H9 (cell line): ENCODE measurements around the gene STAU1. TPM values are rescaled to one million over a fixed set of nuclear protein-coding genes. Genes with fewer than 3 reads are reported as not detected.

Source experiments
- DNase-seq: peaks from one replicate; pipeline ENCODE4 v3.0.0-alpha.2; 2017
- H2AFZ ChIP-seq: one replicate; pipeline ENCODE4 v1.6.1; 2013; ENCODE audit warnings: mild to moderate bottlenecking, low read length, control low read depth, moderate library complexity
- H2AK5ac ChIP-seq: 2 replicates; pipeline ENCODE4 v1.6.1; 2013; ENCODE audit warnings: low read length, control low read depth, mixed read lengths; ENCODE audit not compliant: insufficient read length
- H2BK120ac ChIP-seq: one replicate; pipeline ENCODE4 v1.6.1; 2013; ENCODE audit warnings: low read depth, mild to moderate bottlenecking, low read length, control low read depth, inconsistent platforms; ENCODE audit not compliant: poor library complexity, severe bottlenecking
- H2BK12ac ChIP-seq: 2 replicates; pipeline ENCODE4 v1.6.1; 2013; ENCODE audit warnings: low read length, control low read depth, mixed read lengths, low read depth; ENCODE audit not compliant: insufficient read length
- H2BK15ac ChIP-seq: 2 replicates; pipeline ENCODE4 v1.6.1; 2013; ENCODE audit warnings: low read depth, low read length, control low read depth
- H2BK20ac ChIP-seq: one replicate; pipeline ENCODE4 v1.6.1; 2013; ENCODE audit warnings: low read depth, mild to moderate bottlenecking, low read length, control low read depth, inconsistent platforms; ENCODE audit not compliant: poor library complexity, severe bottlenecking
- H2BK5ac ChIP-seq: 2 replicates; pipeline ENCODE4 v1.6.1; 2013; ENCODE audit warnings: low read length, control low read depth, mixed read lengths; ENCODE audit not compliant: insufficient read length
- H3K14ac ChIP-seq: 2 replicates; pipeline ENCODE4 v1.6.1; 2013; ENCODE audit warnings: low read length, control low read depth; ENCODE audit not compliant: insufficient read depth
- H3K18ac ChIP-seq: 2 replicates; pipeline ENCODE4 v1.6.1; 2013; ENCODE audit warnings: low read depth, mild to moderate bottlenecking, mixed read lengths, low read length, control low read depth; ENCODE audit not compliant: insufficient read length
- H3K23ac ChIP-seq: 2 replicates; pipeline ENCODE4 v1.6.1; 2013; ENCODE audit warnings: low read length, control low read depth, mixed read lengths, low read depth; ENCODE audit not compliant: insufficient read length
- H3K23me2 ChIP-seq: 2 replicates; pipeline ENCODE4 v1.6.1; 2013; ENCODE audit warnings: low read depth, mild to moderate bottlenecking, mixed read lengths, low read length, control low read depth; ENCODE audit not compliant: insufficient read length, poor library complexity, severe bottlenecking
- H3K27ac ChIP-seq: 2 replicates; pipeline ENCODE4 v1.5.1; 2013; ENCODE audit warnings: low read length, control low read depth, mixed read lengths, low read depth; ENCODE audit not compliant: insufficient read length
- H3K27me3 ChIP-seq: 2 replicates; pipeline ENCODE4 v1.6.1; 2013; ENCODE audit warnings: low read length, control low read depth, inconsistent platforms; ENCODE audit not compliant: insufficient read depth
- H3K4ac ChIP-seq: 2 replicates; pipeline ENCODE4 v1.6.1; 2013; ENCODE audit warnings: low read depth, mild to moderate bottlenecking, control low read depth, inconsistent platforms, low read length, moderate library complexity
- H3K4me1 ChIP-seq: 2 replicates; pipeline ENCODE4 v1.6.1; 2013; ENCODE audit warnings: low read length, control low read depth, inconsistent platforms; ENCODE audit not compliant: insufficient read depth
- H3K4me2 ChIP-seq: 2 replicates; pipeline ENCODE4 v1.6.1; 2013; ENCODE audit warnings: low read length, control low read depth, mixed read lengths; ENCODE audit not compliant: insufficient read length, insufficient read depth
- H3K56ac ChIP-seq: 2 replicates; pipeline ENCODE4 v1.6.1; 2013; ENCODE audit warnings: low read depth, mild to moderate bottlenecking, mixed read lengths, low read length, control low read depth; ENCODE audit not compliant: insufficient read length
- H3K79me1 ChIP-seq: 2 replicates; pipeline ENCODE4 v1.6.1; 2013; ENCODE audit warnings: low read depth, mild to moderate bottlenecking, moderate library complexity, low read length, control low read depth, inconsistent platforms; ENCODE audit not compliant: insufficient read depth, poor library complexity, severe bottlenecking
- H3K79me2 ChIP-seq: 2 replicates; pipeline ENCODE4 v1.6.1; 2013; ENCODE audit warnings: low read length, control low read depth, inconsistent platforms; ENCODE audit not compliant: insufficient read depth
- H3K9ac ChIP-seq: 2 replicates; pipeline ENCODE4 v1.6.1; 2013; ENCODE audit warnings: low read length, control low read depth, mixed read lengths; ENCODE audit not compliant: insufficient read length; ENCODE audit errors: extremely low read depth
- H3K9me3 ChIP-seq: one replicate; pipeline ENCODE4 v1.6.1; 2013; ENCODE audit warnings: low read depth, low read length, inconsistent platforms; ENCODE audit not compliant: control insufficient read depth
- H3T11ph ChIP-seq: one replicate; pipeline ENCODE4 v1.6.1; 2013; ENCODE audit warnings: mild to moderate bottlenecking, low read length, control low read depth, inconsistent platforms
- H4K20me1 ChIP-seq: one replicate; pipeline ENCODE4 v1.6.1; 2013; ENCODE audit not compliant: control insufficient read depth, insufficient read length, insufficient read depth
- H4K5ac ChIP-seq: 2 replicates; pipeline ENCODE4 v1.6.1; 2013; ENCODE audit warnings: low read depth, mild to moderate bottlenecking, mixed read lengths, low read length, control low read depth; ENCODE audit not compliant: insufficient read length
- H4K8ac ChIP-seq: replicated peaks from 2 replicates; pipeline ENCODE4 v1.6.1; 2013; ENCODE audit warnings: low read length, control low read depth, mixed read lengths, low read depth; ENCODE audit not compliant: insufficient read length
- H4K91ac ChIP-seq: 2 replicates; pipeline ENCODE4 v1.6.1; 2013; ENCODE audit warnings: low read depth, mild to moderate bottlenecking, moderate library complexity, mixed read lengths, low read length, control low read depth; ENCODE audit not compliant: insufficient read length
- H3K27ac Mint-ChIP-seq, 3 experiments: 2 replicates in 2 of 3; 3 replicates in 1 of 3; pipeline ENCODE4 v1.8.0; 2020 to 2021; ENCODE audit warnings: mixed read lengths in 3 of 3, mild to moderate bottlenecking in 1 of 3, moderate library complexity in 1 of 3
- H3K27me3 Mint-ChIP-seq: 2 replicates; pipeline ENCODE4 v1.8.0; 2021; ENCODE audit warnings: low read depth, mild to moderate bottlenecking, moderate library complexity, mixed read lengths
- H3K36me3 Mint-ChIP-seq, 3 experiments: 2 replicates in 2 of 3; 3 replicates in 1 of 3; pipeline ENCODE4 v1.8.0; 2020 to 2021; ENCODE audit warnings: low read depth in 3 of 3, mixed read lengths in 3 of 3; ENCODE audit not compliant: insufficient read depth in 1 of 3
- H3K4me1 Mint-ChIP-seq, 2 experiments: 2 replicates each; pipeline ENCODE4 v1.8.0; 2020; ENCODE audit warnings: mixed read lengths in 2 of 2
- H3K4me3 Mint-ChIP-seq, 2 experiments: 2 replicates in 1 of 2; 3 replicates in 1 of 2; pipeline ENCODE4 v1.8.0; 2020 to 2021; ENCODE audit warnings: mild to moderate bottlenecking in 2 of 2, mixed read lengths in 2 of 2, moderate library complexity in 1 of 2
- H3K9me3 Mint-ChIP-seq, 2 experiments: 2 replicates in 1 of 2; 3 replicates in 1 of 2; pipeline ENCODE4 v1.8.0; 2020; ENCODE audit warnings: mild to moderate bottlenecking in 2 of 2, mixed read lengths in 2 of 2, moderate library complexity in 1 of 2
- CTCF ChIP-seq: fragments of 200-600 bp; sonication (generic); conservative IDR thresholded peaks from 3 replicates; pipeline ENCODE4 v1.8.0; 2021; ENCODE audit warnings: antibody characterized with exemption, mild to moderate bottlenecking
- WGBS: extraction: QIAGEN DNeasy Blood & Tissue Kit; methylation state at CpG from one replicate; pipeline ENCODE4 v1.1.7; 2013; ENCODE audit warnings: missing lambda C conversion rate, low lambda C conversion rate, mixed read lengths; ENCODE audit not compliant: insufficient read length; ENCODE audit errors: extremely low coverage; 5-methylcytosine and 5-hydroxymethylcytosine counted together
- total RNA-seq: library from RNA; stranded (reverse); gene quantifications from 2 replicates; pipeline ENCODE4 v1.2.1, GENCODE V29; 2021

Gene STAU1
- total RNA-seq, 1 experiment from 2014 or later, result 106 TPM

GRCh38 chr20:49123982-49124381 is 64.2 kb downstream of the STAU1 start:
- no peak overlapping the region for H3T11ph ChIP-seq
- H3K4me2 ChIP-seq, result no peak overlapping the region
- H3K27ac Mint-ChIP-seq, result peak overlapping the region in 2 of 3 experiments; percentile 11 to 28; a peak in 4 of 7 replicates
- no peak overlapping the region for H4K5ac ChIP-seq
- no peak overlapping the region for H2BK20ac ChIP-seq
- H3K18ac ChIP-seq, result no peak overlapping the region
- H3K4me1 ChIP-seq, result no peaks in the 10 kb centered on the region
- H3K14ac ChIP-seq, result no peak overlapping the region
- no peak overlapping the region for H2BK12ac ChIP-seq
- WGBS, result no CpG with 5 or more reads among the region's 10 CpGs
- H2AFZ ChIP-seq, result no peak overlapping the region
- no peaks in the 10 kb centered on the region for H3K9me3 Mint-ChIP-seq
- DNase-seq, result no peak
- no peaks in the 10 kb centered on the region for H3K23me2 ChIP-seq
- H3K27me3 ChIP-seq, result no peaks in the 10 kb centered on the region
- no peak overlapping the region for H3K23ac ChIP-seq
- no peaks in the 10 kb centered on the region for H3K4me1 Mint-ChIP-seq
- H2BK15ac ChIP-seq, result no peak overlapping the region
- H3K9ac ChIP-seq, result no peak overlapping the region
- H3K36me3 Mint-ChIP-seq, result peaks cover 25 to 78% (median 68%) of the 10 kb centered on the region in 3 experiments
- no peaks in the 10 kb centered on the region for H3K9me3 ChIP-seq
- H2AK5ac ChIP-seq, result no peak overlapping the region
- TF ChIP-seq CTCF, result no peak
- no peaks in the 10 kb centered on the region for H3K79me1 ChIP-seq
- H3K4me3 Mint-ChIP-seq, result no peak overlapping the region
- no peak overlapping the region for H3K56ac ChIP-seq
- no peaks in the 10 kb centered on the region for H4K20me1 ChIP-seq
- no peaks in the 10 kb centered on the region for H3K79me2 ChIP-seq
- no peak overlapping the region for H2BK120ac ChIP-seq
- no peak overlapping the region for H3K4ac ChIP-seq
- H4K8ac ChIP-seq, result no peak overlapping the region
- H4K91ac ChIP-seq, result no peak overlapping the region
- no peak overlapping the region for H3K27ac ChIP-seq
- H3K27me3 Mint-ChIP-seq, result no peaks in the 10 kb centered on the region
- H2BK5ac ChIP-seq, result no peak overlapping the region
